ENCODE results near the gene ITPK1.

DNA sequence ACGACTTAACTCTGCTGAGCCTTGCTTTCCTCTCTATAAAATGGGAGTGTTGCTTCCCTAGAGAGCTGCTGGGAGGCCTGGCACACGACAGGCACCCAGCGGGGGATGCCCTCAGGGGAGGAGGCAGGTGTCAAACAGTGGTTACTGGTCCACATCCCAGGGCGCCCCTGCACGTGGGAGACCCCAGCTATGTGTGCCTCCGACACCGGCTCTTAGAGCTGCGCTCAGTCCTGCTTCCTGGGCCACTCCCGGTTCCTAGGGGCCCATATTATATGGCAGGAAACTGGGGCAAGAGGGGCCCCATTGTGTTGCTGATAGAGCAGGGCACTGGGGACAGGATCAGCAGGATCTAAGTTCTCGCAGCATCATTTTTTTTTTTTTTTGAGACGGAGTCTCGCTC, 145.5 kb downstream of the ITPK1 start:
- TF ChIP-seq ZNF155 (tag by site-specific recombination; IDR thresholded peaks at IDR 0.05): no peak
- TF ChIP-seq ZNF600 (tag by site-specific recombination; IDR thresholded peaks at IDR 0.05): no peak
- no peak for TF ChIP-seq PRDM4 (tag by site-specific recombination; IDR thresholded peaks at IDR 0.05)
- no peak for TF ChIP-seq ZBTB44 (tag by site-specific recombination; IDR thresholded peaks at IDR 0.05)
- TF ChIP-seq, protein P1, sequence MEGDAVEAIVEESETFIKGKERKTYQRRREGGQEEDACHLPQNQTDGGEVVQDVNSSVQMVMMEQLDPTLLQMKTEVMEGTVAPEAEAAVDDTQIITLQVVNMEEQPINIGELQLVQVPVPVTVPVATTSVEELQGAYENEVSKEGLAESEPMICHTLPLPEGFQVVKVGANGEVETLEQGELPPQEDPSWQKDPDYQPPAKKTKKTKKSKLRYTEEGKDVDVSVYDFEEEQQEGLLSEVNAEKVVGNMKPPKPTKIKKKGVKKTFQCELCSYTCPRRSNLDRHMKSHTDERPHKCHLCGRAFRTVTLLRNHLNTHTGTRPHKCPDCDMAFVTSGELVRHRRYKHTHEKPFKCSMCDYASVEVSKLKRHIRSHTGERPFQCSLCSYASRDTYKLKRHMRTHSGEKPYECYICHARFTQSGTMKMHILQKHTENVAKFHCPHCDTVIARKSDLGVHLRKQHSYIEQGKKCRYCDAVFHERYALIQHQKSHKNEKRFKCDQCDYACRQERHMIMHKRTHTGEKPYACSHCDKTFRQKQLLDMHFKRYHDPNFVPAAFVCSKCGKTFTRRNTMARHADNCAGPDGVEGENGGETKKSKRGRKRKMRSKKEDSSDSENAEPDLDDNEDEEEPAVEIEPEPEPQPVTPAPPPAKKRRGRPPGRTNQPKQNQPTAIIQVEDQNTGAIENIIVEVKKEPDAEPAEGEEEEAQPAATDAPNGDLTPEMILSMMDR (tag by site-specific recombination; IDR thresholded peaks at IDR 0.05): no peak
- no peak for TF ChIP-seq TCF7L2 (IDR thresholded peaks at IDR 0.05; ENCODE audit: borderline replicate concordance, low read depth, low read length)
- TF ChIP-seq ATF2 (tag by site-specific recombination; IDR thresholded peaks at IDR 0.05; ENCODE audit: low read depth): no peak
